ENCODE measurements around the gene AHRR.

- TF ChIP-seq EZH2 (IDR thresholded peaks at IDR 0.05; ENCODE audit: insufficient read depth, low read length) (no peak), CTCF (IDR thresholded peaks at IDR 0.05; ENCODE audit: insufficient read depth, low read depth, low read length) (no peak)
These were observed 159.8 kb downstream of the AHRR start for GRCh38 chr5:481347-481746.
